GM23248 (cell line): ENCODE data around the gene LY86. TPM values are rescaled to one million over a fixed set of nuclear protein-coding genes. Genes with fewer than 3 reads are reported as not detected.

Experiments used
- DNase-seq: peaks from one replicate; pipeline ENCODE4 v3.0.0-alpha.2; 2015
- H2AFZ ChIP-seq: fragments of 200-600 bp; sonication (generic); 2 replicates; pipeline ENCODE4 v1.6.1; 2016; ENCODE audit warnings: antibody characterized with exemption
- H3F3A ChIP-seq: fragments of 200-600 bp; sonication (generic); 2 replicates; pipeline ENCODE4 v1.6.1; 2016; ENCODE audit warnings: mild to moderate bottlenecking, antibody characterized with exemption, mixed run types; ENCODE audit not compliant: insufficient read depth
- H3K27ac ChIP-seq: fragments of 200-600 bp; sonication (generic); 2 replicates; pipeline ENCODE4 v1.5.1; 2016; ENCODE audit warnings: mild to moderate bottlenecking
- H3K27me3 ChIP-seq: fragments of 200-600 bp; sonication (generic); replicated peaks from 2 replicates; pipeline ENCODE4 v1.6.1; 2016; ENCODE audit warnings: mild to moderate bottlenecking; ENCODE audit not compliant: insufficient read depth
- H3K36me3 ChIP-seq: fragments of 200-600 bp; sonication (generic); 2 replicates; pipeline ENCODE4 v1.6.1; 2016; ENCODE audit warnings: low read depth, mild to moderate bottlenecking
- H3K4me1 ChIP-seq: fragments of 200-600 bp; sonication (generic); 2 replicates; pipeline ENCODE4 v1.6.1; 2016; ENCODE audit warnings: mild to moderate bottlenecking; ENCODE audit not compliant: insufficient read depth
- H3K4me2 ChIP-seq: fragments of 200-600 bp; sonication (generic); one replicate; pipeline ENCODE4 v1.6.1; 2016; ENCODE audit warnings: mild to moderate bottlenecking; ENCODE audit not compliant: unreplicated experiment
- H3K4me3 ChIP-seq: fragments of 200-600 bp; sonication (generic); 2 replicates; pipeline ENCODE4 v1.5.1; 2016; ENCODE audit warnings: mild to moderate bottlenecking
- H3K79me2 ChIP-seq: fragments of 200-600 bp; sonication (generic); 2 replicates; pipeline ENCODE4 v1.6.1; 2016; ENCODE audit warnings: mild to moderate bottlenecking; ENCODE audit not compliant: insufficient read depth
- H3K9ac ChIP-seq: fragments of 200-600 bp; sonication (generic); 2 replicates; pipeline ENCODE4 v1.6.1; 2016; ENCODE audit warnings: mild to moderate bottlenecking
- H3K9me2 ChIP-seq: fragments of 200-600 bp; sonication (generic); 2 replicates; pipeline ENCODE4 v1.6.1; 2016; ENCODE audit warnings: mixed run types, mild to moderate bottlenecking, moderate library complexity; ENCODE audit not compliant: insufficient read depth
- H3K9me3 ChIP-seq: fragments of 200-600 bp; sonication (generic); one replicate; pipeline ENCODE4 v1.6.1; 2017; ENCODE audit warnings: low read depth
- H4K20me1 ChIP-seq: fragments of 200-600 bp; sonication (generic); 2 replicates; pipeline ENCODE4 v1.6.0; 2016; ENCODE audit not compliant: insufficient read depth
- EZH2 ChIP-seq: fragments of 200-600 bp; sonication (generic); IDR thresholded peaks from 2 replicates; pipeline ENCODE4 v1.6.1; 2018; ENCODE audit warnings: antibody characterized with exemption, mild to moderate bottlenecking; ENCODE audit not compliant: insufficient read depth, poor library complexity, severe bottlenecking
- EZH2phosphoT487 ChIP-seq: fragments of 200-600 bp; sonication (generic); IDR thresholded peaks from 2 replicates; pipeline ENCODE4 v1.6.1; 2018; ENCODE audit warnings: antibody characterized with exemption, moderate library complexity, mild to moderate bottlenecking, low read depth; ENCODE audit not compliant: insufficient read depth
- WGBS, 2 experiments: methylation state at CpG; one replicate each; pipeline ENCODE4 v1.1.6; 2015 to 2017; ENCODE audit warnings: low lambda C conversion rate in 2 of 2, low coverage in 1 of 2; ENCODE audit errors: missing lambda C conversion rate in 2 of 2; 5-methylcytosine and 5-hydroxymethylcytosine counted together
- in situ Hi-C: fragments of 300-500 bp; cut with MboI; formaldehyde crosslinking; loops from 2 replicates; pipeline ENCODE4 v1.15.0; 2020
- polyA plus RNA-seq: library from polyadenylated mRNA; unstranded; fragments of >200 nt; fragmentation: Nextera tagmentation; extraction: Ambion mirVana; gene quantifications from 2 replicates; pipeline ENCODE4 v1.2.1, GENCODE V29; 2016
- total RNA-seq: library from RNA; depleted of rRNA; stranded (reverse); fragments of >200 nt; shearing (Covaris generic); gene quantifications from 2 replicates; pipeline ENCODE4 v1.2.3, GENCODE V29; 2014

The LY86 gene
- total and polyA plus RNA-seq, 2 experiments from 2014 or later = not detected

DNA sequence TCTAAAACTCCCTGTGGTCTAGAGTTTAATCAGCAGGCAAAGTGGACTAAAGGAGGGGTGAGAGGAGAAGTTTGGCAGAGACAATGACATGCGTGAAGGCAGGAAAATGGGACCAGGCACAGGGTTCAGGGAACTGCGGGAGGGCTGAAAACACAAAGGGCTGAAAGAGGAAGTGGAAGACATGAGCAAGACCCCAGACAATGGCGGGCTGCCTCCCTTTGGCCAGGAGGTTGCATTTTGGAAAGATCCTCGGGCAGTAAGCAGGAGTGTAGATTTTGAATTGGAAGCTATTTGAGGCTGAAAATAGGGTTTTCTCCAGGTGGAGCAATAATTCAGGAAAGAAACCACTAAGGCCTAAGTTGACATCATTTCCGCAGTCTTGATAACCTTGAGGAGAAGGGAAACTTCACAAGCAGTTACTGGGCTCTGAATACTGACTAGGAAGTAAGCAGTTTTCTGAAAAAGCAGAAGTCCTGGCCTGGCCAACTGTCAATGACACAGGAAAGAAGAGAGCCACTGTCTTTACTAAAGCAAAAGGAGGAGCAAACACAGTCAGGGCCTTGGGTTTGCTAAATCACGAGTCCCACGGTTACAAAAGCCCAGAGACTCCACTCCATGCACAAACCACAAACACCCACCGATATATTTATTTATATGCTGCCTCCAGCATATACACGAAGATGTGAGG is 3.4 kb downstream of the LY86 start:
- Histone ChIP-seq H3K9me2 (no peaks in the 10 kb centered on the region), H3K4me2 (no peak overlapping the region), H3K27me3 (no peaks in the 10 kb centered on the region), H4K20me1 (no peaks in the 10 kb centered on the region), H3K9ac (no peak overlapping the region), H2AFZ (no peak overlapping the region), H3K4me3 (no peak overlapping the region), H3K9me3 (no peaks in the 10 kb centered on the region), H3K27ac (no peak overlapping the region), H3F3A (no peaks in the 10 kb centered on the region), H3K79me2 (no peaks in the 10 kb centered on the region), H3K4me1 (no peaks in the 10 kb centered on the region), H3K36me3 (no peaks in the 10 kb centered on the region)
- no peak for TF ChIP-seq EZH2phosphoT487
- no peak for TF ChIP-seq EZH2
- in situ Hi-C loops = no loop called here
- 39 to 41% methylated on average over 9 of the region's 9 CpGs for WGBS, 2 experiments
- DNase-seq = no peak

DNA sequence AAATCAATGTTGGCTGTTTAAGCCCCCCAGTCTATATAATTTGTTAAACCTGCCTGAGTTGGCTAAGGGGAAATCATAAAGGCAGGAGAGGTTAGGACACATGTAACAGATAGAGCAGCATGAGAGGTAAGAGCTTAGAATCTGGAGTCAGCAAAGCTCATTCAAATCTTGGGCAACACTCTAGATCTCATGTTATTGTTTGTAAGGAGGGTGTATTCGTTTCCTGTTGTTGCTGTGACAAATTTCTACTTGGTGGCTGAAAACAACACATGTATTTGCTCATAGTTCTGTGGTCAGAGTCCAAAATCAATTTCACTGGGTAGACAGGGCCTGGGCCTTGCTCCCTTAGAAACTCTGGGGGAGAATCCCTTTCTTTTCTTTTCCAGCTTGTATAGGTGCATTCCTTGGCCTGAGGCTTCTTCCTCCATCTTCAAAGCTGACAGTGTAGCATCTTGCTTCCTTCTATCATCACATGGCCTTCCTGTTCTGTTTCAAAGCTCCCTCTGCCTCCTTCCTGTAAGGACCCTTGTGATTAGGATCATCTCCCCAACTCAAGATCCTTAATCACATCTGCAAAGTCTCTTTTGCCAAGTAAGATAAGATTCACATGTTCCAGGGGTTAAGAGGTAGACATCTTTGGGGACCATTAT is 4.4 kb downstream of the LY86 start:
- no peaks in the 10 kb centered on the region for H3K9me2 ChIP-seq
- no peaks in the 10 kb centered on the region for H3K36me3 ChIP-seq
- TF ChIP-seq EZH2 (no peak), EZH2phosphoT487 (no peak)
- no peaks in the 10 kb centered on the region for H4K20me1 ChIP-seq
- 0 to 6% methylated on average over 1 of the region's 1 CpG for WGBS, 2 experiments
- no peaks in the 10 kb centered on the region for H3K4me1 ChIP-seq
- no peaks in the 10 kb centered on the region for H3K27me3 ChIP-seq
- no peak for DNase-seq
- no peak overlapping the region for H3K4me2 ChIP-seq
- in situ Hi-C loops = no loop called here
- no peak overlapping the region for H2AFZ ChIP-seq
- no peak overlapping the region for H3K4me3 ChIP-seq
- no peaks in the 10 kb centered on the region for H3F3A ChIP-seq
- H3K9me3 ChIP-seq = no peaks in the 10 kb centered on the region
- H3K27ac ChIP-seq = no peak overlapping the region
- no peak overlapping the region for H3K9ac ChIP-seq
- H3K79me2 ChIP-seq = no peaks in the 10 kb centered on the region

DNA sequence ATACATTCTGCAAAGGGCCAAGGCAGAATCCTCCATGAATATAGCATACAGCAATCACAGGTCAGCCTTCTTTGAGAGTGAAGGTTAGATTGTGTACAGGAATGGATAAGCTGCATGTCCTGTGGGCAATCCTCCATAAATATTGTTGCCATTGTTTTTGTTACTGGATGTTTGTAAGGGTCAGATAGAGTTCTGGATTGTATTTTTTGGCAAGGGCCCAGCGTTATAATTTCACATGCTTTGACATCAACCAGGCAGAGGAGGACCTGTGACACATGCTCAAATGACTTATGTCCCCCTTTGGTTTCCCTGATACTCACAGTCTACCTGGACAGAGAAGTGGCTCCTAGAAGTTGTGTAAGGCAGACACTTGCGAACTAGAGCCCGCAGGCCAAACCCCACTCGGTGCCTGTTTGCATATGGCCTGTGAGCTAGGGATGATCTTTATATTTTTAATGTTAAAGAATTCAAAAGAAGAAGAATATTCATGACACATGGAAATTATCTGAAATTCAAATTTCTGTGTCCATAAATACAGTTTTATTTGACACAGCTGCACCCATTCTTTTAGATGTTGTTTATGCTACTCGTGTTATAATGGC is 5.4 kb downstream of the LY86 start:
- Histone ChIP-seq H3K9me2 (no peaks in the 10 kb centered on the region), H3K27ac (no peak overlapping the region), H2AFZ (no peak overlapping the region), H3K79me2 (no peaks in the 10 kb centered on the region), H4K20me1 (no peaks in the 10 kb centered on the region), H3F3A (no peaks in the 10 kb centered on the region), H3K4me1 (no peaks in the 10 kb centered on the region), H3K9ac (no peak overlapping the region), H3K4me2 (no peak overlapping the region), H3K27me3 (no peaks in the 10 kb centered on the region), H3K4me3 (no peak overlapping the region), H3K9me3 (no peaks in the 10 kb centered on the region), H3K36me3 (no peaks in the 10 kb centered on the region)
- in situ Hi-C loops = no loop called here
- TF ChIP-seq EZH2 (no peak), EZH2phosphoT487 (no peak)
- WGBS, 2 experiments = 32 to 38% methylated on average over 5 of the region's 5 CpGs
- no peak for DNase-seq

DNA sequence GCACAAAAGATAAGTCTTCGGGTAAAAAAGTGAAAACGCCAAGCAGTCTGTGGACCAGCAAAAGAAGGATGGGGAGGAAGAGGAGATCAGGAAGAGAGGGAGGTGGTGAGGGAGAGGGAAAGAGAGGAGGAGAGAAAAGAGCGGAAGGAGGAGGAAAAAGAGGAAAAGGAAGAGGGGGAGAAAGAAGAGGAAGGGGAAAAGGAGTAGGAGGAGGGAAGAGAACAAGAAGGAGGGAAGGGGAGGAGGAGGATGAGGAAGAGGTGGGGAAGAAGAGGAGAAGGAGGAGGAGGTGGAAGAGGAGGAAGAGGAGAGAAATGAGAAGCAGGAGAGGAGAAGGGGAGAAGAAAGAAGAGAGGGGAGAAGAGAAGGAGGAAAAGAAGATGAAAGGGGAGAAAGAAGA is 6.5 kb downstream of the LY86 start:
- Histone ChIP-seq H2AFZ (no peak overlapping the region), H3F3A (no peaks in the 10 kb centered on the region), H3K4me2 (no peak overlapping the region), H3K4me1 (no peaks in the 10 kb centered on the region), H3K79me2 (no peaks in the 10 kb centered on the region), H3K36me3 (no peaks in the 10 kb centered on the region), H3K4me3 (no peak overlapping the region), H3K27ac (no peak overlapping the region), H3K9ac (no peak overlapping the region), H3K27me3 (no peaks in the 10 kb centered on the region), H3K9me2 (no peaks in the 10 kb centered on the region), H4K20me1 (no peaks in the 10 kb centered on the region), H3K9me3 (no peaks in the 10 kb centered on the region)
- TF ChIP-seq EZH2 (no peak), EZH2phosphoT487 (no peak)
- DNase-seq = no peak
- 57 to 68% methylated on average over 3 of the region's 3 CpGs for WGBS, 2 experiments
- in situ Hi-C loops = no loop called here
